CD14-positive monocyte (primary cell): ENCODE measurements around the gene PADI4. TPM values are rescaled to one million over a fixed set of nuclear protein-coding genes. Genes with fewer than 3 reads are reported as not detected.

Source experiments
- DNase-seq, 3 donors: peaks; one replicate each; pipeline ENCODE4 v3.0.0-alpha.2; 2011 to 2022
- H2AFZ ChIP-seq: 2 replicates; pipeline ENCODE4 v1.6.0; 2012; ENCODE audit warnings: mild to moderate bottlenecking, low read depth, low read length, inconsistent platforms; ENCODE audit not compliant: insufficient read depth, poor library complexity, severe bottlenecking
- H3K27ac ChIP-seq, 2 donors: 1 replicate in 1 of 2; 2 replicates in 1 of 2; pipeline ENCODE4 v1.5.1; 2012 to 2013; ENCODE audit warnings: low read length in 2 of 2, control low read depth in 1 of 2, inconsistent platforms in 1 of 2, low read depth in 1 of 2, mild to moderate bottlenecking in 1 of 2
- H3K27me3 ChIP-seq, 2 donors: one replicate each; pipeline versions ENCODE4 v1.6.0 to v1.6.1; 2011 to 2013; ENCODE audit warnings: low read length in 2 of 2; ENCODE audit not compliant: control insufficient read depth in 2 of 2, insufficient read depth in 2 of 2
- H3K36me3 ChIP-seq, 2 donors: replicated peaks in 1 of 2; 1 replicate in 1 of 2; 2 replicates in 1 of 2; pipeline versions ENCODE4 v1.5.1 to v1.6.1; 2012 to 2013; ENCODE audit warnings: low read length in 2 of 2, control low read depth in 1 of 2, inconsistent platforms in 1 of 2, mild to moderate bottlenecking in 1 of 2; ENCODE audit not compliant: insufficient read depth in 2 of 2, control insufficient read depth in 1 of 2
- H3K4me1 ChIP-seq, 2 donors: 1 replicate in 1 of 2; 2 replicates in 1 of 2; pipeline versions ENCODE4 v1.5.1 to v1.6.1; 2012 to 2013; ENCODE audit warnings: low read length in 2 of 2, control low read depth in 1 of 2, inconsistent platforms in 1 of 2, mild to moderate bottlenecking in 1 of 2, moderate library complexity in 1 of 2; ENCODE audit not compliant: insufficient read depth in 2 of 2, control insufficient read depth in 1 of 2
- H3K4me2 ChIP-seq: replicated peaks from 2 replicates; pipeline ENCODE3; 2012; ENCODE audit warnings: low read length, moderate library complexity, mild to moderate bottlenecking; ENCODE audit not compliant: poor library complexity, severe bottlenecking; ENCODE audit errors: extremely low read depth
- H3K4me3 ChIP-seq, 3 experiments: fragments of 200-600 bp in 1 of 3; sonication (generic) in 1 of 3; replicated peaks in 1 of 3; 1 replicate in 2 of 3; 2 replicates in 1 of 3; pipeline ENCODE4 v1.5.1; 2011 to 2013; ENCODE audit warnings: low read length in 3 of 3, mild to moderate bottlenecking in 3 of 3, control low read depth in 2 of 3, low read depth in 2 of 3, inconsistent platforms in 1 of 3, moderate library complexity in 1 of 3
- H3K79me2 ChIP-seq: 2 replicates; pipeline ENCODE4 v1.6.0; 2012; ENCODE audit warnings: mild to moderate bottlenecking, control low read depth, inconsistent platforms, low read length, moderate library complexity; ENCODE audit not compliant: insufficient read depth
- H3K9ac ChIP-seq: 2 replicates; pipeline ENCODE4 v1.6.0; 2017; ENCODE audit warnings: low read length, mild to moderate bottlenecking; ENCODE audit not compliant: insufficient read depth, poor library complexity, severe bottlenecking
- H3K9me3 ChIP-seq, 2 donors: replicated peaks in 1 of 2; 1 replicate in 1 of 2; 2 replicates in 1 of 2; pipeline versions ENCODE4 v1.5.1 to v1.6.1; 2012 to 2013; ENCODE audit warnings: low read length in 2 of 2, control low read depth in 1 of 2; ENCODE audit not compliant: control insufficient read depth in 1 of 2, insufficient read depth in 1 of 2
- H4K20me1 ChIP-seq: 2 replicates; pipeline ENCODE4 v1.6.0; 2012; ENCODE audit warnings: mild to moderate bottlenecking, low read length, control low read depth, moderate library complexity; ENCODE audit not compliant: insufficient read depth
- H3K27ac Mint-ChIP-seq, 7 donors: one replicate each; pipeline ENCODE4 v1.8.0; 2020; ENCODE audit warnings: mild to moderate bottlenecking in 7 of 7, mixed read lengths in 7 of 7, moderate library complexity in 6 of 7, inconsistent platforms in 2 of 7
- H3K27me3 Mint-ChIP-seq, 3 donors: one replicate each; pipeline ENCODE4 v1.8.0; 2021 to 2022; ENCODE audit warnings: low read depth in 3 of 3, mild to moderate bottlenecking in 3 of 3, mixed read lengths in 3 of 3, moderate library complexity in 3 of 3, inconsistent platforms in 1 of 3
- H3K36me3 Mint-ChIP-seq, 2 donors: one replicate each; pipeline ENCODE4 v1.8.0; 2020; ENCODE audit warnings: mixed read lengths in 2 of 2, inconsistent platforms in 1 of 2, mild to moderate bottlenecking in 1 of 2
- H3K4me1 Mint-ChIP-seq: one replicate; pipeline ENCODE4 v1.8.0; 2020; ENCODE audit warnings: mild to moderate bottlenecking, mixed read lengths
- H3K4me3 Mint-ChIP-seq, 2 donors: one replicate each; pipeline ENCODE4 v1.8.0; 2020; ENCODE audit warnings: mild to moderate bottlenecking in 2 of 2, mixed read lengths in 2 of 2, moderate library complexity in 1 of 2
- H3K9me3 Mint-ChIP-seq, 7 donors: one replicate each; pipeline ENCODE4 v1.8.0; 2020 to 2022; ENCODE audit warnings: mixed read lengths in 7 of 7, mild to moderate bottlenecking in 6 of 7, moderate library complexity in 6 of 7, inconsistent platforms in 2 of 7
- WGBS: methylation state at CpG from one replicate; pipeline ENCODE4 v1.1.5; 2013; ENCODE audit warnings: missing lambda C conversion rate; ENCODE audit not compliant: insufficient coverage; 5-methylcytosine and 5-hydroxymethylcytosine counted together
- intact Hi-C, 2 donors: fragments of 100-400 bp; cut with micrococcal nuclease; formaldehyde crosslinking; loops; one replicate each; pipeline versions ENCODE4 v1.15.0 to v1.15.1; 2023
- polyA plus RNA-seq, 3 donors: library from polyadenylated mRNA; depleted of rRNA in 1 of 3; unstranded in 2 of 3; stranded (reverse) in 1 of 3; fragments of 300-500 nt in 2 of 3; fragments of >200 nt in 1 of 3; fragmentation: Illumina TruSeq in 2 of 3; gene quantifications; 1 replicate in 2 of 3; 2 replicates in 1 of 3; pipeline ENCODE4 v1.2.3, GENCODE V29; 2012 to 2021
- TF ChIP-seq, protein P1 (sequence below): fragments of 200-600 bp; IDR thresholded peaks from one replicate; pipeline ENCODE4 v1.8.0; 2022; ENCODE audit warnings: antibody characterized with exemption, mild to moderate bottlenecking

PADI4 gene
- polyA plus RNA-seq, 3 donors, result 160 to 356 (median 164) TPM

- no peaks in the 10 kb centered on the region for H3K27me3 ChIP-seq
- no peaks in the 10 kb centered on the region for H4K20me1 ChIP-seq
- WGBS, result 100% methylated on average over 1 of the region's 5 CpGs
- Mint-ChIP-seq H3K36me3 (no peaks in the 10 kb centered on the region), H3K4me1 (peaks cover 5% of the 10 kb centered on the region), H3K27me3 (peaks cover 0 to 3% (median 2%) of the 10 kb centered on the region in 3 donors), H3K9me3 (peaks cover 0 to 2% (median 0%) of the 10 kb centered on the region in 7 donors), H3K27ac (no peak overlapping the region), H3K4me3 (no peak overlapping the region)
- no peaks in the 10 kb centered on the region for H3K79me2 ChIP-seq
- intact Hi-C loops, result no loop called here
- no peaks in the 10 kb centered on the region for H3K9me3 ChIP-seq
- H3K4me1 ChIP-seq, result no peaks in the 10 kb centered on the region
- H3K4me3 ChIP-seq, result no peak overlapping the region
- H3K36me3 ChIP-seq, result no peaks in the 10 kb centered on the region
- H2AFZ ChIP-seq, result no peak overlapping the region
- no peak overlapping the region for H3K4me2 ChIP-seq
- no peak overlapping the region for H3K9ac ChIP-seq
- TF ChIP-seq, protein P1, sequence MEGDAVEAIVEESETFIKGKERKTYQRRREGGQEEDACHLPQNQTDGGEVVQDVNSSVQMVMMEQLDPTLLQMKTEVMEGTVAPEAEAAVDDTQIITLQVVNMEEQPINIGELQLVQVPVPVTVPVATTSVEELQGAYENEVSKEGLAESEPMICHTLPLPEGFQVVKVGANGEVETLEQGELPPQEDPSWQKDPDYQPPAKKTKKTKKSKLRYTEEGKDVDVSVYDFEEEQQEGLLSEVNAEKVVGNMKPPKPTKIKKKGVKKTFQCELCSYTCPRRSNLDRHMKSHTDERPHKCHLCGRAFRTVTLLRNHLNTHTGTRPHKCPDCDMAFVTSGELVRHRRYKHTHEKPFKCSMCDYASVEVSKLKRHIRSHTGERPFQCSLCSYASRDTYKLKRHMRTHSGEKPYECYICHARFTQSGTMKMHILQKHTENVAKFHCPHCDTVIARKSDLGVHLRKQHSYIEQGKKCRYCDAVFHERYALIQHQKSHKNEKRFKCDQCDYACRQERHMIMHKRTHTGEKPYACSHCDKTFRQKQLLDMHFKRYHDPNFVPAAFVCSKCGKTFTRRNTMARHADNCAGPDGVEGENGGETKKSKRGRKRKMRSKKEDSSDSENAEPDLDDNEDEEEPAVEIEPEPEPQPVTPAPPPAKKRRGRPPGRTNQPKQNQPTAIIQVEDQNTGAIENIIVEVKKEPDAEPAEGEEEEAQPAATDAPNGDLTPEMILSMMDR, result no peak
- no peak for DNase-seq
- H3K27ac ChIP-seq, result no peak overlapping the region
Observed at GRCh38 chr1:17260738-17261137, 47.3 kb upstream of the PADI4 start.

- TF ChIP-seq, protein P1, result no peak
- no peaks in the 10 kb centered on the region for H3K4me1 ChIP-seq
- no peaks in the 10 kb centered on the region for H4K20me1 ChIP-seq
- no peaks in the 10 kb centered on the region for H3K79me2 ChIP-seq
- DNase-seq, result no peak
- Mint-ChIP-seq H3K27ac (no peak overlapping the region), H3K27me3 (peaks cover 0 to 3% (median 2%) of the 10 kb centered on the region in 3 donors), H3K4me3 (no peak overlapping the region), H3K36me3 (no peaks in the 10 kb centered on the region), H3K9me3 (peaks cover 0 to 2% (median 0%) of the 10 kb centered on the region in 7 donors), H3K4me1 (no peaks in the 10 kb centered on the region)
- H3K4me3 ChIP-seq, result no peak overlapping the region
- H3K36me3 ChIP-seq, result no peaks in the 10 kb centered on the region
- no peak overlapping the region for H3K27ac ChIP-seq
- H3K4me2 ChIP-seq, result no peak overlapping the region
- no peak overlapping the region for H3K9ac ChIP-seq
- no peaks in the 10 kb centered on the region for H3K27me3 ChIP-seq
- no peaks in the 10 kb centered on the region for H3K9me3 ChIP-seq
- H2AFZ ChIP-seq, result no peak overlapping the region
- intact Hi-C loops, result no loop called here
Observed at GRCh38 chr1:17263936-17264335, 44.1 kb upstream of the PADI4 start.
